HepG2 (cell line): ENCODE data around the gene CRIP1. TPM values are rescaled to one million over a fixed set of nuclear protein-coding genes. Genes with fewer than 3 reads are reported as not detected.
A peak's percentile ranks its signal among the peaks of the same experiment; 100 is the strongest.

Experiments used
- GZF1 ChIP-seq: sonication (generic); formaldehyde crosslinking; IDR thresholded peaks from 2 replicates; pipeline ENCODE4 v1.5.1; 2020; ENCODE audit warnings: mild to moderate bottlenecking, missing genetic modification reagents
- KMT2B ChIP-seq: IDR thresholded peaks from 2 replicates; pipeline ENCODE4 v1.6.1; 2016; ENCODE audit warnings: missing genetic modification reagents, missing compliant biosample characterization
- RAD51 ChIP-seq: fragments of 450-650 bp; IDR thresholded peaks from 2 replicates; pipeline ENCODE4 v1.6.1; 2016; ENCODE audit warnings: borderline replicate concordance
- YEATS2 ChIP-seq: sonication (generic); formaldehyde crosslinking; IDR thresholded peaks from 2 replicates; pipeline ENCODE4 v1.4.0; 2020; ENCODE audit warnings: missing genetic modification reagents, borderline replicate concordance
- ZBTB42 ChIP-seq: sonication (generic); formaldehyde crosslinking; IDR thresholded peaks from 2 replicates; pipeline ENCODE4 v1.5.0; 2020; ENCODE audit warnings: mild to moderate bottlenecking, missing genetic modification reagents
- ZBTB46 ChIP-seq: sonication (generic); formaldehyde crosslinking; IDR thresholded peaks from 2 replicates; pipeline ENCODE4 v1.4.0; 2020; ENCODE audit warnings: mild to moderate bottlenecking, missing genetic modification reagents, borderline replicate concordance
- ZKSCAN5 ChIP-seq: sonication (generic); formaldehyde crosslinking; IDR thresholded peaks from 2 replicates; pipeline ENCODE4 v1.5.1; 2020; ENCODE audit warnings: mild to moderate bottlenecking, missing genetic modification reagents
- ZNF121 ChIP-seq: sonication (generic); formaldehyde crosslinking; IDR thresholded peaks from 2 replicates; pipeline ENCODE4 v1.5.0; 2020; ENCODE audit warnings: mild to moderate bottlenecking, missing genetic modification reagents
- ZNF484 ChIP-seq: sonication (generic); formaldehyde crosslinking; IDR thresholded peaks from 2 replicates; pipeline ENCODE4 v1.5.1; 2020; ENCODE audit warnings: mild to moderate bottlenecking, low read depth, missing genetic modification reagents, borderline replicate concordance
- ZNF496 ChIP-seq: sonication (generic); formaldehyde crosslinking; IDR thresholded peaks from 2 replicates; pipeline ENCODE4 v1.8.1; 2023; ENCODE audit warnings: mild to moderate bottlenecking, moderate library complexity, missing genetic modification reagents; ENCODE audit not compliant: insufficient replicate concordance
- ZNF577 ChIP-seq: sonication (generic); formaldehyde crosslinking; IDR thresholded peaks from 2 replicates; pipeline ENCODE4 v1.4.0; 2020; ENCODE audit warnings: mild to moderate bottlenecking, low read depth, missing genetic modification reagents, borderline replicate concordance
- ZNF761 ChIP-seq: sonication (generic); formaldehyde crosslinking; conservative IDR thresholded peaks from 2 replicates; pipeline ENCODE4 v1.4.0; 2020; ENCODE audit warnings: mild to moderate bottlenecking, missing genetic modification reagents
- ZSCAN5A ChIP-seq: sonication (generic); formaldehyde crosslinking; IDR thresholded peaks from 2 replicates; pipeline ENCODE4 v1.8.0; 2022; ENCODE audit warnings: mild to moderate bottlenecking, missing genetic modification reagents, borderline replicate concordance
- polyA plus RNA-seq, 8 experiments: library from polyadenylated mRNA; depleted of rRNA in 3 of 8; stranded (reverse) in 7 of 8; unstranded in 1 of 8; fragments of >200 nt; fragmentation: Illumina TruSeq in 4 of 8; extraction: Trizol in 4 of 8; gene quantifications; 2 replicates each; pipeline versions ENCODE4 v1.2.1 to v1.2.3, GENCODE V29; 2011 to 2016; ENCODE audit warnings: low read depth in 4 of 8, missing spikeins in 1 of 8, mixed read lengths in 1 of 8; ENCODE audit not compliant: insufficient read depth in 1 of 8
- total RNA-seq, 5 experiments: library from RNA; depleted of rRNA; stranded (reverse); fragments of >200 nt; fragmentation: Illumina TruSeq; extraction: Trizol; gene quantifications; 2 replicates each; pipeline ENCODE4 v1.2.3, GENCODE V29; 2016; ENCODE audit warnings: low read depth in 1 of 5
- TF ChIP-seq, protein P1 (sequence below): sonication (generic); formaldehyde crosslinking; IDR thresholded peaks from 2 replicates; pipeline ENCODE4 v1.5.1; 2020; ENCODE audit warnings: mild to moderate bottlenecking, missing genetic modification reagents, borderline replicate concordance
- TF ChIP-seq, protein P2 (sequence below): sonication (generic); formaldehyde crosslinking; IDR thresholded peaks from 2 replicates; pipeline ENCODE4 v1.4.0; 2020; ENCODE audit warnings: missing genetic modification reagents

CRIP1 gene
- total and polyA plus RNA-seq, 2 of the 13 experiments (the other 11 are each of a cell fraction or from before 2014, with no cell fraction given) = 53.9 to 59.5 TPM

DNA sequence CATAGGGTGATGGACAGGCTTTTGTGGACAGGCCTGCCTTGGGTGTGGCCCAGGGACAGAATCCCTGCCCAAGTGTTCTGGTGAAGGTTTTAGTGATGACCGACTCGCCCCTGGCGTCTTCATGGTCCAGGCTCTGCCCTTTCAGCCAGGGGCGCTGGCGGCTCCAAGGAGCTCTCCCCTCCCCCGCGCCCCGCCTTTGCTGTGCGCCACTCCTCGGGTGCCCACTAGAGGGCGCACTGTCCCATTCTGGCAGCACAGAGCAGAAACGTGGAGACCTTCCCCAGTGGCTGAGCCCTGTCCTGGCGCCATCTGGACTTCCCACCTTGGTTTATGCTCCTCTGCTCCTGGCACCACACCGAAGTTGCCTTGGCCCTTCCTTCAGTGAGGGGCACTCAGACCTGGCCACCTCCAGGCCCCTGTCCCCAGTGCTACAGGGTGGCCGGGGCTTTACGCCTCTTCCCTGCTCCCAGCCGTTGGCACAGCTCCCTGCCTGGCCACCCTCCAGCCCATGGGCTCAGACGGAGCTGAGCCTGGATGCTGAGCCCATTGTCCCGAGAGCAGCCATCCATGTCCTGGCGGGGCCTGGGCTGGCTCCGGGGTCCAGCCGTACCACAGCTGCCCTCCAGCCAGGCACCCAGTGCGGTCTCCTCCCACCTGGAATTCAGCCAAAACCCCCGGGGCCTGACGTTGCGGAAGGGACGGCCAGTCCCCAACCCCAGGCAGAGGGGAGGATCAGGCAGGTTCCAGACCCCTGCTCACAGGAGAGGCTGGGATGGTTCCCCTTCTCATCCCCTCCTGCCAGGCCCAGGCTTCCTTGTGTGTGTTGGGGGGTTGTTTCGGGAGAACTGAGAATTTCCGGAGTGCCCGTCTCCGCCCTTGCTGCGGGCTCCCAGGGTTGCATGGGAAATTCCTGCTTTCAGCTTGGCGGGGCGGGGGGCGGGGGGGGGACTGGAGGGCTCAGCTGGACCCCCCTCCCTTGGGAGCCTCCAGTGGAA is 5.6 kb upstream of the CRIP1 start (continued):
- TF ChIP-seq, protein P1, sequence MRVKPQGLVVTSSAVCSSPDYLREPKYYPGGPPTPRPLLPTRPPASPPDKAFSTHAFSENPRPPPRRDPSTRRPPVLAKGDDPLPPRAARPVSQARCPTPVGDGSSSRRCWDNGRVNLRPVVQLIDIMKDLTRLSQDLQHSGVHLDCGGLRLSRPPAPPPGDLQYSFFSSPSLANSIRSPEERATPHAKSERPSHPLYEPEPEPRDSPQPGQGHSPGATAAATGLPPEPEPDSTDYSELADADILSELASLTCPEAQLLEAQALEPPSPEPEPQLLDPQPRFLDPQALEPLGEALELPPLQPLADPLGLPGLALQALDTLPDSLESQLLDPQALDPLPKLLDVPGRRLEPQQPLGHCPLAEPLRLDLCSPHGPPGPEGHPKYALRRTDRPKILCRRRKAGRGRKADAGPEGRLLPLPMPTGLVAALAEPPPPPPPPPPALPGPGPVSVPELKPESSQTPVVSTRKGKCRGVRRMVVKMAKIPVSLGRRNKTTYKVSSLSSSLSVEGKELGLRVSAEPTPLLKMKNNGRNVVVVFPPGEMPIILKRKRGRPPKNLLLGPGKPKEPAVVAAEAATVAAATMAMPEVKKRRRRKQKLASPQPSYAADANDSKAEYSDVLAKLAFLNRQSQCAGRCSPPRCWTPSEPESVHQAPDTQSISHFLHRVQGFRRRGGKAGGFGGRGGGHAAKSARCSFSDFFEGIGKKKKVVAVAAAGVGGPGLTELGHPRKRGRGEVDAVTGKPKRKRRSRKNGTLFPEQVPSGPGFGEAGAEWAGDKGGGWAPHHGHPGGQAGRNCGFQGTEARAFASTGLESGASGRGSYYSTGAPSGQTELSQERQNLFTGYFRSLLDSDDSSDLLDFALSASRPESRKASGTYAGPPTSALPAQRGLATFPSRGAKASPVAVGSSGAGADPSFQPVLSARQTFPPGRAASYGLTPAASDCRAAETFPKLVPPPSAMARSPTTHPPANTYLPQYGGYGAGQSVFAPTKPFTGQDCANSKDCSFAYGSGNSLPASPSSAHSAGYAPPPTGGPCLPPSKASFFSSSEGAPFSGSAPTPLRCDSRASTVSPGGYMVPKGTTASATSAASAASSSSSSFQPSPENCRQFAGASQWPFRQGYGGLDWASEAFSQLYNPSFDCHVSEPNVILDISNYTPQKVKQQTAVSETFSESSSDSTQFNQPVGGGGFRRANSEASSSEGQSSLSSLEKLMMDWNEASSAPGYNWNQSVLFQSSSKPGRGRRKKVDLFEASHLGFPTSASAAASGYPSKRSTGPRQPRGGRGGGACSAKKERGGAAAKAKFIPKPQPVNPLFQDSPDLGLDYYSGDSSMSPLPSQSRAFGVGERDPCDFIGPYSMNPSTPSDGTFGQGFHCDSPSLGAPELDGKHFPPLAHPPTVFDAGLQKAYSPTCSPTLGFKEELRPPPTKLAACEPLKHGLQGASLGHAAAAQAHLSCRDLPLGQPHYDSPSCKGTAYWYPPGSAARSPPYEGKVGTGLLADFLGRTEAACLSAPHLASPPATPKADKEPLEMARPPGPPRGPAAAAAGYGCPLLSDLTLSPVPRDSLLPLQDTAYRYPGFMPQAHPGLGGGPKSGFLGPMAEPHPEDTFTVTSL = no peak
- no peak for TF ChIP-seq RAD51
- TF ChIP-seq ZBTB46 (CRISPR knock-in tag) = no peak
- no peak for TF ChIP-seq GZF1 (CRISPR knock-in tag)
- TF ChIP-seq KMT2B (CRISPR knock-in tag) = no peak
- no peak for TF ChIP-seq ZNF484 (CRISPR knock-in tag)
- no peak for TF ChIP-seq ZNF577 (CRISPR knock-in tag)
- TF ChIP-seq, protein P2, sequence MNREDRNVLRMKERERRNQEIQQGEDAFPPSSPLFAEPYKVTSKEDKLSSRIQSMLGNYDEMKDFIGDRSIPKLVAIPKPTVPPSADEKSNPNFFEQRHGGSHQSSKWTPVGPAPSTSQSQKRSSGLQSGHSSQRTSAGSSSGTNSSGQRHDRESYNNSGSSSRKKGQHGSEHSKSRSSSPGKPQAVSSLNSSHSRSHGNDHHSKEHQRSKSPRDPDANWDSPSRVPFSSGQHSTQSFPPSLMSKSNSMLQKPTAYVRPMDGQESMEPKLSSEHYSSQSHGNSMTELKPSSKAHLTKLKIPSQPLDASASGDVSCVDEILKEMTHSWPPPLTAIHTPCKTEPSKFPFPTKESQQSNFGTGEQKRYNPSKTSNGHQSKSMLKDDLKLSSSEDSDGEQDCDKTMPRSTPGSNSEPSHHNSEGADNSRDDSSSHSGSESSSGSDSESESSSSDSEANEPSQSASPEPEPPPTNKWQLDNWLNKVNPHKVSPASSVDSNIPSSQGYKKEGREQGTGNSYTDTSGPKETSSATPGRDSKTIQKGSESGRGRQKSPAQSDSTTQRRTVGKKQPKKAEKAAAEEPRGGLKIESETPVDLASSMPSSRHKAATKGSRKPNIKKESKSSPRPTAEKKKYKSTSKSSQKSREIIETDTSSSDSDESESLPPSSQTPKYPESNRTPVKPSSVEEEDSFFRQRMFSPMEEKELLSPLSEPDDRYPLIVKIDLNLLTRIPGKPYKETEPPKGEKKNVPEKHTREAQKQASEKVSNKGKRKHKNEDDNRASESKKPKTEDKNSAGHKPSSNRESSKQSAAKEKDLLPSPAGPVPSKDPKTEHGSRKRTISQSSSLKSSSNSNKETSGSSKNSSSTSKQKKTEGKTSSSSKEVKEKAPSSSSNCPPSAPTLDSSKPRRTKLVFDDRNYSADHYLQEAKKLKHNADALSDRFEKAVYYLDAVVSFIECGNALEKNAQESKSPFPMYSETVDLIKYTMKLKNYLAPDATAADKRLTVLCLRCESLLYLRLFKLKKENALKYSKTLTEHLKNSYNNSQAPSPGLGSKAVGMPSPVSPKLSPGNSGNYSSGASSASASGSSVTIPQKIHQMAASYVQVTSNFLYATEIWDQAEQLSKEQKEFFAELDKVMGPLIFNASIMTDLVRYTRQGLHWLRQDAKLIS (CRISPR knock-in tag) = no peak
- no peak for TF ChIP-seq ZNF121 (CRISPR knock-in tag)
- TF ChIP-seq ZNF761 = no peak
- TF ChIP-seq YEATS2 (CRISPR knock-in tag) = no peak
- TF ChIP-seq ZNF496 = no peak
- no peak for TF ChIP-seq ZBTB42
- TF ChIP-seq ZKSCAN5 (CRISPR knock-in tag) = 0 out of 2 replicates have a peak, but pooled peaks have one; percentile 30
- no peak for TF ChIP-seq ZSCAN5A (CRISPR knock-in tag)
